Measurements from ENCODE around the gene RNF126.

DNA sequence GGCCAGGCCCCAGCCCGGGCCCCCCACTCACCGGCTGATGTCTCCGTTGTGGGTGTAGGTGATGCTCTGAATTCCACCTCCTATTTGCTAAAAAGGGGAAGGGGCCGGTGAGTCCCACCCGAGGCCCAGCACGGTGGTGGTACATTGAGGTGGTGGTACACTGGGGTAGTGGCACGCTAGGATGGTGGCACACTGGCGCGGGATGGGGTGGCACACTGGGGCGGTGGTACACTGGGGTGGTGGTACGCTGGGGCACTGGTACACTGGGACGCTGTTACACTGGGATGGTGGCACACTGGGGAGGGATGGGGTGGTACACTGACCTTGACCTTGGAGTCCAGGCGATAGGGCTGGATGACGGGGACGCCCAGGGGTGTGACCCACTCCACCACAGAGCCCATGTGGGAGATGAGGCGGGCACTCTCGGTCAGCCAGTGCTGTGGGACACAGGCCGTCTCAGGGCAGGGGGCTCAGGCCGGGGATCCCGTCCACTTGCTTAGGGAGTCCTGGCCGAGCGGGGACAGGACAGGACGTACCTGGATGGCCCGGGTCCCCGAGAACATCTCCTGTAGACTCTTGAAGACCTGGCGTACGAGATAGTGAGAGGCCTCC is 44.2 kb downstream of the RNF126 start:
- TF ChIP-seq CTCF (IDR thresholded peaks at IDR 0.05) (no peak), POLR2A (IDR thresholded peaks at IDR 0.05) (no peak)
